Nasal cavity respiratory epithelium epithelial cell of viscerocranial mucosa (primary cell): Measurements from ENCODE around the gene ZNF182. TPM values are rescaled to one million over a fixed set of nuclear protein-coding genes. Genes with fewer than 3 reads are reported as not detected.

Source experiments
- total RNA-seq: library from RNA; depleted of rRNA; stranded (reverse); fragments of >200 nt; gene quantifications from 2 replicates; pipeline ENCODE4 v1.2.3, GENCODE V29; 2014

Gene ZNF182
- total RNA-seq: 3.8 and 6.4 TPM in 2 replicates

DNA sequence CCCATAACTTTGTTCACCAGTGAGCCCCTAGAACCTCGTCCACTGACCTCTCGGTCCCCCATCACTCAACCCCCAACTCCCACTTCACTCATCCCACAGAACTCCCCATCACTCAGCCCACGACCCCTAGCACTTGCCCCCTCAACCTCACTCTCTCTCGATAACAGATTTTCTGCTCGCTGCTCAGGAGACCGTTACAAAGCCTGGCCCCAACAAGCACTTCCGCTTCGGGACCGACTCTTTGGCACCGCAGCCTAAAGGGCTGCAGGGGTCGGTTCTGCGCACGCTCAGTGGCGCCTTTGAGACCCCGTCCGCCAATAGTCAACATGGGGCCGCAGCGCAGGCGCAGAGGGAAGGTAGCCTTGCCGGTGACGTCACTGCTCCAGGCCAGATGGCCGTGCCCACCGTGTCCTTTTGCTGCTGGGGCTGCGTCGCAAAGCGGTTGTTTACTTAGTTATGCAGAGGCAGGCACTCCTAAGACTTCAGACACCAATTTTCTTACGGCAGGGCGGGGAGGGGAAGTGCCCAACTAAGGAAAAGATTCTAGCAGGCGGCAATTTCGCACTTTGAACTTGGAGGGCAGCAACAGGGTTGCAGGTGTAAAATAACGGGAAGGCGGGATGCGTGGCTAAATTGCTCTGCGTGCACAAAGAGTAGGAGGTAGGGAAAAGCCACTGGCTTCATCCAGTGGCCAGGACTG lies at the start of gene ZNF182:
Gene ZNF182 (minus strand): TSS at position 232 of the 700 bp plus-strand sequence. CDS start 1,380 bp downstream, outside the sequence.

DNA sequence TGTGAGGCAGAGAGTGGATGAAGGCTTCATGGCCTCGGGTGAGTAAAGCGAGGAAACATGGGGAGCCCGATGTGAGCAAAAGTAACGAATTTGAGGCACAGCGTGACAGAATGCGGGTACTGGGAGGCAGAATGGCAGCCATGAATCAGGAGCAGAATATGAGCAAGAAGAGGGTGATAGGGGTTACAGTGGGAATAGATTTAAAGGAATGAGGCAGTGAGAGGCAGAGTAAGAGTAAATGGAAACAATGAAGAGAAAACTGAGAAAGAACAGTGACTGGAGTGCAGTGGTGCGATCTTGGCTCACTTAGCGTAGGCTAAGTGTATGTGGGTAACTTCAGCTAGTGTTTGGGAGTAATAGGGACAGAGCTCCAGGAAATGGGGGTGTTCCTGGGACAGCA lies 2.9 kb upstream of the ZNF182 start, which contains the start of gene SPACA5:
Gene SPACA5 (plus strand): TSS at position 301 of the 400 bp plus-strand sequence. CDS start 815 bp downstream, outside the sequence.

Other genes starting within 250 kb of the ZNF182 start
- 4.4 and 7.8 TPM in 2 replicates for gene ZNF81, start 167.1 kb downstream of the ZNF182 start, total RNA-seq
- not detected in 2 replicates for gene SPACA5, start 3.0 kb upstream of the ZNF182 start, total RNA-seq
- 1.4 and 3.6 TPM in 2 replicates for gene ZNF630, start 67.7 kb upstream of the ZNF182 start, total RNA-seq
- gene SPACA5B, start 126.6 kb upstream of the ZNF182 start, total RNA-seq: not detected in 2 replicates
- gene SSX5, start 192.8 kb upstream of the ZNF182 start, total RNA-seq: not detected in 2 replicates